Activated CD4-positive, alpha-beta T cell treated with anti-CD3 and anti-CD28 coated beads for 36 hours (primary cell): ENCODE measurements around the gene TMEM165. TPM values are rescaled to one million over a fixed set of nuclear protein-coding genes. Genes with fewer than 3 reads are reported as not detected.

Experiments
- ATAC-seq: fragments of 200-7000 bp; cut with Tn5 transposase; one replicate; pipeline ENCODE4 v1.10.0; 2021; ENCODE audit warnings: mild to moderate bottlenecking, moderate library complexity
- CTCF ChIA-PET: fragments of 350-600 bp; sonication (Branson Sonifier 250); formaldehyde crosslinking; loops from one replicate; lab custom pipeline; 2021; ENCODE audit warnings: antibody characterized with exemption; lab: Charles Lee
- POLR2A ChIA-PET: fragments of 350-600 bp; sonication (Branson Sonifier 250); formaldehyde crosslinking; loops from one replicate; lab custom pipeline; 2021; ENCODE audit warnings: antibody characterized with exemption, inconsistent platforms; lab: Charles Lee
- DNase-seq: peaks from one replicate; pipeline ENCODE4 v3.0.0-alpha.2; 2020
- H3K27ac Mint-ChIP-seq: one replicate; pipeline ENCODE4 v1.8.0; 2021; ENCODE audit warnings: mixed read lengths
- H3K27me3 Mint-ChIP-seq: one replicate; pipeline ENCODE4 v1.8.0; 2021; ENCODE audit warnings: mixed read lengths
- H3K36me3 Mint-ChIP-seq: one replicate; pipeline ENCODE4 v1.8.0; 2021; ENCODE audit warnings: low read depth, mixed read lengths
- H3K4me1 Mint-ChIP-seq: one replicate; pipeline ENCODE4 v1.8.0; 2021; ENCODE audit warnings: mixed read lengths
- H3K4me3 Mint-ChIP-seq: one replicate; pipeline ENCODE4 v1.8.0; 2021; ENCODE audit warnings: mild to moderate bottlenecking, moderate library complexity, mixed read lengths
- H3K9me3 Mint-ChIP-seq: one replicate; pipeline ENCODE4 v1.8.0; 2021; ENCODE audit warnings: low read depth, mixed read lengths
- intact Hi-C, 2 experiments: fragments of 100-400 bp; cut with DNase I in 1 of 2; cut with micrococcal nuclease in 1 of 2; formaldehyde crosslinking; loops; one replicate each; pipeline versions ENCODE4 v1.14.2 to v1.15.1; 2022 to 2024; cut with DNase I, micrococcal nuclease
- total RNA-seq, 2 experiments: library from RNA; stranded (reverse); gene quantifications; one replicate each; pipeline ENCODE4 v1.2.3, GENCODE V29; 2021

The TMEM165 gene
- total RNA-seq, 2 experiments from 2014 or later, result 43.4 to 49.5 TPM

DNA sequence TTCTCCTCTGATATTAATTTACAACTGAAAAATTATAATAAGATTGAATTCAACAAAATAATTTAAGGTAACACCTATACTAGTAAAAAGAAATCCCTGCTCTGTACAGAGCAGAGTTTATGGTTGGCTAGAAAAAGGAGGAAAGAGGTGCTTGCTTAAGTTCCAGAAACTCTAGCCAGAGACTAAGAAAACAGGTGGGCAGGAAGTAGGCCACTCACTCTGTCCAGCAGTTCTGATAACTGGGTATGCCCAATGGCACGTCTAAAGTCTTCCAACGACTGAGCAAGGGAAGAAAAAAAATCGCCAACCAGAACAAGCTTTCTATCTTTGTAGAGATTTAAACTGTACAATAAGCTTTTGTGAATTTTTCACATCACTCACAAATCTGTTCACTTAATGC is 42.1 kb downstream of the TMEM165 start:
- no peak overlapping the region for H3K27ac Mint-ChIP-seq
- ATAC-seq, result no peak
- H3K36me3 Mint-ChIP-seq, result peaks cover 49% of the 10 kb centered on the region
- no peaks in the 10 kb centered on the region for H3K9me3 Mint-ChIP-seq
- H3K27me3 Mint-ChIP-seq, result no peaks in the 10 kb centered on the region
- H3K4me3 Mint-ChIP-seq, result no peak overlapping the region
- CTCF ChIA-PET, result interaction anchor here (1.1 kb wide), 1 partner anchor 11 kb away, joined by 3 read pairs; no protein-coding TSS in a partner anchor
- peaks cover 15% of the 10 kb centered on the region for H3K4me1 Mint-ChIP-seq
- intact Hi-C loops, result loop anchor here (5.0 kb wide), 2 partner anchors 109 to 114 kb away; partner anchors contain the start of gene CLOCK (in 1 of the 2)
- no peak for DNase-seq
- POLR2A ChIA-PET, result no interaction called here

DNA sequence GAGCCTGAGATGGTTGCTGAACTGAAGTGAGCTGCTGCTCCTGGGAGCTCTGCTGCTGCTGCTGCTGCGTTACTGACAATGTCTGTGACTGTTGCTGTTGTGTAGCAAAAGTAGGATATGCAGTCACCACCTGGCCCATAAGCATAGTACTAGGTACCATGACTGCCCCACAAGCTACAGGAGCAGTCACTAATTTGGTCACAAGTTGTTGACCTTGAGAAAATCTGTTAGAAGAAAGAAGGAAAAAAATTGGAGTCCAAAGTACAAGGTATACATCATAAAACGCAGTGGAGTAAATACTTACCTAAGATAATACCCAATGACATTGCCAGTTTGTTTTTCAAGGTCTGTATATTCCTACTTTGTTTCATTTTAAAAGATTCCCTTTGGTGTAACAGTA is 42.6 kb downstream of the TMEM165 start:
- Mint-ChIP-seq H3K4me3 (no peak overlapping the region), H3K4me1 (peaks cover 15% of the 10 kb centered on the region), H3K27me3 (no peaks in the 10 kb centered on the region), H3K36me3 (peaks cover 47% of the 10 kb centered on the region), H3K9me3 (no peaks in the 10 kb centered on the region), H3K27ac (no peak overlapping the region)
- POLR2A ChIA-PET, result no interaction called here
- DNase-seq (no peak), ATAC-seq (no peak)
- intact Hi-C loops, result loop anchor here (5.0 kb wide), 2 partner anchors 109 to 114 kb away; partner anchors contain the start of gene CLOCK (in 1 of the 2)
- CTCF ChIA-PET, result interaction anchor here (1.1 kb wide), 1 partner anchor 11 kb away, joined by 3 read pairs; no protein-coding TSS in a partner anchor

DNA sequence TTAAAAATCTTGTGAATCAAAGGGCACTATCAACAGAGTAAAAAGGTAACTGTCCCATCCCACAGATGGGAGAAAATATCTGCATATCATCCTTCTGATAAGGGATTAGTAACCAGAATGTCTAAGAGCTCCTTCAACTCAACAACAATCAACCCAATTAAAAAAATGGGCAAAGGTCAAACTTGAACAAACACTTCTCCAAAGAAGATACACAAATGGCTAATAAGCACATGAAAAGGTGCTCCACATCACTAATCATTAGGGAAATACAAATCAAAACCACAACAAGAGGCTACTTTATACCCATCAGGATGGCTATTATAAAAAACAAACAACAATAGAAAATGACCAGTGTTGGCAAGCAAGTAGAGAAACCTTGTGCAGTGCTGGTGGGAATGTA is 43.3 kb downstream of the TMEM165 start:
- no peaks in the 10 kb centered on the region for H3K9me3 Mint-ChIP-seq
- DNase-seq (no peak), ATAC-seq (no peak)
- ChIA-PET CTCF (no interaction called here), POLR2A (no interaction called here)
- H3K4me1 Mint-ChIP-seq, result peaks cover 15% of the 10 kb centered on the region
- intact Hi-C loops, result loop anchor here (5.0 kb wide), 2 partner anchors 108 to 113 kb away; partner anchors contain the start of gene CLOCK (in 1 of the 2)
- no peak overlapping the region for H3K4me3 Mint-ChIP-seq
- H3K27ac Mint-ChIP-seq, result no peak overlapping the region
- no peaks in the 10 kb centered on the region for H3K27me3 Mint-ChIP-seq
- H3K36me3 Mint-ChIP-seq, result peaks cover 49% of the 10 kb centered on the region

DNA sequence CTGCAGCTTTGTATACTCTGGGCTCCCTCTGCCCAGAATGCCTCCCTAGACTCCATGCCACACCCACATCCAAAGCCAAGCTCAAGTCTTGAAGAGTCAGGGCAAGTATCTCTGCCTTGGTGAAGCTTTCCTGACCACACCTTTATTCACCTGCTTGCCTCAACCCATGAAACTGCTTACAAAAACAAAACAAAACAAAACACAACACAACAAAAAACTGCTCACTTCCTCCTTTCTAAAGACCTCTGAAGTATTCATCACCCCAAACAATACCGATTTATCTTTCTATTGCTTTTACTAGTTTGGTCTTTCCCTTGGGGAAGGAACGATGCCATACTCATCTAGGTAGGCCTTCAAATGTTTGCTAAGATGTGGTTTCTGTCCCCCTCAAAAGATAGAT is 45.0 kb downstream of the TMEM165 start:
- H3K27ac Mint-ChIP-seq, result no peak overlapping the region
- DNase-seq (no peak), ATAC-seq (no peak)
- intact Hi-C loops, result loop anchor here in 1 of 2 experiments (10.0 kb wide), 1 partner anchor 294 kb away; no protein-coding TSS in a partner anchor
- CTCF ChIA-PET, result no interaction called here
- no peak overlapping the region for H3K4me3 Mint-ChIP-seq
- POLR2A ChIA-PET, result no interaction called here
- peaks cover 35% of the 10 kb centered on the region for H3K36me3 Mint-ChIP-seq
- no peaks in the 10 kb centered on the region for H3K4me1 Mint-ChIP-seq
- H3K27me3 Mint-ChIP-seq, result no peaks in the 10 kb centered on the region
- no peaks in the 10 kb centered on the region for H3K9me3 Mint-ChIP-seq

GRCh38 chr4:55442541-55442940 is 46.8 kb downstream of the TMEM165 start:
- no peak for DNase-seq
- Mint-ChIP-seq H3K36me3 (peaks cover 32% of the 10 kb centered on the region), H3K9me3 (no peaks in the 10 kb centered on the region), H3K27ac (no peak overlapping the region), H3K27me3 (no peaks in the 10 kb centered on the region), H3K4me3 (no peak overlapping the region), H3K4me1 (no peaks in the 10 kb centered on the region)
- ChIA-PET CTCF (no interaction called here), POLR2A (no interaction called here)
- no peak for ATAC-seq
- intact Hi-C loops, result loop anchor here in 1 of 2 experiments (10.0 kb wide), 1 partner anchor 292 kb away; no protein-coding TSS in a partner anchor

- no peaks in the 10 kb centered on the region for H3K27me3 Mint-ChIP-seq
- ATAC-seq (no peak), DNase-seq (no peak)
- H3K9me3 Mint-ChIP-seq, result no peaks in the 10 kb centered on the region
- peaks cover 24% of the 10 kb centered on the region for H3K36me3 Mint-ChIP-seq
- H3K4me1 Mint-ChIP-seq, result peaks cover 7% of the 10 kb centered on the region
- no peak overlapping the region for H3K4me3 Mint-ChIP-seq
- no peak overlapping the region for H3K27ac Mint-ChIP-seq
- intact Hi-C loops, result loop anchor here in 1 of 2 experiments (10.0 kb wide), 1 partner anchor 290 kb away; no protein-coding TSS in a partner anchor
- ChIA-PET CTCF (interaction anchor here (0.7 to 1.7 kb wide), 2 partner anchors 12 to 108 kb away, joined by 4 read pairs; no protein-coding TSS in a partner anchor), POLR2A (no interaction called here)
Measured at GRCh38 chr4:55444827-55445226, 49.1 kb downstream of the TMEM165 start.

GRCh38 chr4:55445921-55446577 is 50.3 kb downstream of the TMEM165 start:
- ATAC-seq, result no peak
- ChIA-PET POLR2A (interaction anchor here (0.7 kb wide), 1 partner anchor 13 kb away, joined by 5 read pairs; no protein-coding TSS in a partner anchor), CTCF (interaction anchor here (0.9 to 1.7 kb wide), 3 partner anchors 11 to 35 kb away, joined by 3 to 4 read pairs (median 3); no protein-coding TSS in a partner anchor)
- intact Hi-C loops, result loop anchor here in 1 of 2 experiments (10.0 kb wide), 1 partner anchor 289 kb away; no protein-coding TSS in a partner anchor
- no peaks in the 10 kb centered on the region for H3K27me3 Mint-ChIP-seq
- no peak for DNase-seq
- H3K27ac Mint-ChIP-seq, result no peak overlapping the region
- H3K4me1 Mint-ChIP-seq, result peaks cover 7% of the 10 kb centered on the region
- peaks cover 24% of the 10 kb centered on the region for H3K36me3 Mint-ChIP-seq
- H3K9me3 Mint-ChIP-seq, result no peaks in the 10 kb centered on the region
- no peak overlapping the region for H3K4me3 Mint-ChIP-seq

GRCh38 chr4:55446578-55446922 is 50.8 kb downstream of the TMEM165 start:
- ChIA-PET CTCF (interaction anchor here (0.9 to 1.7 kb wide), 3 partner anchors 11 to 36 kb away, joined by 3 to 4 read pairs (median 3); no protein-coding TSS in a partner anchor), POLR2A (interaction anchor here (0.7 kb wide), 1 partner anchor 13 kb away, joined by 5 read pairs; no protein-coding TSS in a partner anchor)
- ATAC-seq (no peak), DNase-seq (no peak)
- H3K27ac Mint-ChIP-seq, result no peak overlapping the region
- intact Hi-C loops, result loop anchor here in 1 of 2 experiments (10.0 kb wide), 1 partner anchor 288 kb away; no protein-coding TSS in a partner anchor
- H3K4me1 Mint-ChIP-seq, result peaks cover 7% of the 10 kb centered on the region
- no peak overlapping the region for H3K4me3 Mint-ChIP-seq
- peaks cover 25% of the 10 kb centered on the region for H3K36me3 Mint-ChIP-seq
- H3K27me3 Mint-ChIP-seq, result no peaks in the 10 kb centered on the region
- no peaks in the 10 kb centered on the region for H3K9me3 Mint-ChIP-seq

GRCh38 chr4:55447108-55447708 is 51.5 kb downstream of the TMEM165 start:
- intact Hi-C loops, result loop anchor here in 1 of 2 experiments (10.0 kb wide), 1 partner anchor 288 kb away; no protein-coding TSS in a partner anchor
- ATAC-seq, result no peak
- Mint-ChIP-seq H3K4me1 (peaks cover 7% of the 10 kb centered on the region), H3K27ac (no peak overlapping the region), H3K36me3 (peaks cover 30% of the 10 kb centered on the region), H3K27me3 (no peaks in the 10 kb centered on the region), H3K4me3 (no peak overlapping the region), H3K9me3 (no peaks in the 10 kb centered on the region)
- CTCF ChIA-PET, result interaction anchor here (0.6 to 1.3 kb wide), 3 partner anchors 12 to 727 kb away, joined by 3 to 4 read pairs (median 3); no protein-coding TSS in a partner anchor
- DNase-seq, result no peak
- POLR2A ChIA-PET, result interaction anchor here (0.7 kb wide), 1 partner anchor 14 kb away, joined by 5 read pairs; no protein-coding TSS in a partner anchor

DNA sequence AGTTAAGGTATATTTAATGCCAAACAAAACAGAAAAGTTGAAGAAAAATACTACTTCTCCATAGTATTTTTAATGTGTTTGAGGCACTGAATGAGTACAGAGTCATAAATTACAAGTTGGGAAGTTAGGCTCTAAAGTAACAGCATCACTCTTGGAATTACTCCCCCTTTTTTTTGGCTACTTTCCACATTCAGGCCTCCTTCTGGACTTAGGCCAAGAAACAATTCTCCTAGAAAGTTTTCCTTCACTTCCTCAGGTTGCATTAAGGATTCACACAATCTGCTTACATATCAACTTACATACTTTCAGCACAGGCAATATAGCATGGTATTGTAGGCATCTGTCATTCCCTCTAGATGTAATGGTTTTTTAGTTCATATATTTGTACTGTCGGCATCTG is 52.1 kb downstream of the TMEM165 start:
- no peak overlapping the region for H3K27ac Mint-ChIP-seq
- DNase-seq (no peak), ATAC-seq (no peak)
- intact Hi-C loops, result loop anchor here in 1 of 2 experiments (10.0 kb wide), 1 partner anchor 287 kb away; no protein-coding TSS in a partner anchor
- ChIA-PET CTCF (interaction anchor here (0.9 kb wide), 1 partner anchor 14 kb away, joined by 3 read pairs; no protein-coding TSS in a partner anchor), POLR2A (no interaction called here)
- no peaks in the 10 kb centered on the region for H3K27me3 Mint-ChIP-seq
- H3K36me3 Mint-ChIP-seq, result peaks cover 30% of the 10 kb centered on the region
- H3K9me3 Mint-ChIP-seq, result no peaks in the 10 kb centered on the region
- H3K4me1 Mint-ChIP-seq, result peaks cover 7% of the 10 kb centered on the region
- no peak overlapping the region for H3K4me3 Mint-ChIP-seq

GRCh38 chr4:55450566-55450965 is 54.8 kb downstream of the TMEM165 start:
- peaks cover 7% of the 10 kb centered on the region for H3K4me1 Mint-ChIP-seq
- ChIA-PET POLR2A (no interaction called here), CTCF (interaction anchor here (0.5 kb wide), 1 partner anchor 13 kb away, joined by 3 read pairs; no protein-coding TSS in a partner anchor)
- intact Hi-C loops, result no loop called here
- H3K4me3 Mint-ChIP-seq, result no peak overlapping the region
- no peak overlapping the region for H3K27ac Mint-ChIP-seq
- ATAC-seq, result no peak
- no peaks in the 10 kb centered on the region for H3K27me3 Mint-ChIP-seq
- H3K36me3 Mint-ChIP-seq, result peaks cover 26% of the 10 kb centered on the region
- no peaks in the 10 kb centered on the region for H3K9me3 Mint-ChIP-seq
- no peak for DNase-seq
